Glomerular endothelial cell (primary cell): ENCODE results near the gene MPDZ. TPM values are rescaled to one million over a fixed set of nuclear protein-coding genes. Genes with fewer than 3 reads are reported as not detected.
A peak's percentile ranks its signal among the peaks of the same experiment; 100 is the strongest.

Experiments used
- DNase-seq: peaks from one replicate; pipeline ENCODE4 v3.0.0-alpha.2; 2011; ENCODE audit warnings: low read depth, low spot score; ENCODE audit errors: extremely low read depth
- total RNA-seq: library from RNA; depleted of rRNA; stranded (reverse); fragments of >200 nt; gene quantifications from 2 replicates; pipeline ENCODE4 v1.2.3, GENCODE V29; 2015

MPDZ gene
- total RNA-seq, 1 donor from 2014 or later, result 50.1 TPM

DNA sequence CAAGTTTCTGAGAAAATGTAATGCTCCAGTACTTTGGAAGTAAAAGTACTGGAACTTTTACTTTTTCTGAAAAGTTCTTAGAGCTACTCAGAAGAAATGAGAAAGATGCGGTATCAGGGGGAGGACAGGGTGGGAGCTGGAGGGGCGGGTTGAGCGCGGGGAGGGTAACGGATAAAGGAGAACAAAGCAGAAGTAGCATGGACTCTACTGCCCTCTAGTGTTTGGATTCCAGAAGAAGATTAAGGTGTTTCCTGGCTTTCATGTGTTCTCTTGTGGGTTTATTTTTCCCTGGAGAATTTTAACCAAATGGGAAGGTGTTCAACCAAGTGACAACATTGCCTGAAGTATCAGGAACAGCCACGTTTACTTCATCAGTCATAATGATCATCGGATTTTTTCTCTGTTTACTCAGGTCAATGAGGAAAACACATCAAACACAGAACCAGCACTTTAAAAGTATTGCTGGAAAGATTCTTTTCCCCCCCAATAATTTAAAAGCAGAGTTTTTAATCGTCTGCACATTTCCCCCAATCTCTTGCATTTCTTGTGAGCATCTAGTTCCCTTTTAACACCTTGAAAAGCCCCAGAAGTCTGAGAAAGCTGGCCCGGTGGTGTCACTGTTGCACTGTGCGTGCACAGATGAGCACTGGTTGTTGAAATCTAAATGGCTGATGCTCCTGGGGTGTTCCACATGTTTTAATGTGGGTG is 190.6 kb downstream of the MPDZ start:
- DNase-seq, result peak; percentile 41

DNA sequence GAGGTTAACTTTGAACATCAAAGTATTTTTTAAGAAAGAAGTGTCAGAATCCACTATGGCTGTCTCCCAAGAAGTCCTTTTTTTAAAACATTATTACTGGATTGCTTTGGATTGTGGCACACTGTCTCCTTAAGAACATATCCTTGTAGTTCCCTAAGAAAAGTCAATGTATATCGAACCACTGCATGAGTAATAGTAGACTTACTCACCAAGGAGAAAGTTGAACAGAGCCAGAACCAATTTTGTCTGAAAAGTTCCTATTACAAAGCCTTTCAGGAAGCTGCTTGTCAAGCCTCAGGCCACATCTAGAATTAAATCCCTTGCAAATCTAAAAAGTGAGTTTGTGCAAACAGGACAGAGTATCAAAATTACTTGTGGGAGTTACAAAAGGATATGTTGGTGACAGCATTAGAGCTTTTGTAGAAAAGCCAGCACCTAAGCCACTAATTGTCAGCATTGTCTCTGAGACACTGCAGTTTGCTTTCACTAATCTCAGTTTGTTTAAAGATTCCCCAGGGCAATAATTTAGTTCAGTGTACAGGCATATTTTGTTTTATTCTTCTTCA is 195.4 kb downstream of the MPDZ start:
- DNase-seq, result no peak

DNA sequence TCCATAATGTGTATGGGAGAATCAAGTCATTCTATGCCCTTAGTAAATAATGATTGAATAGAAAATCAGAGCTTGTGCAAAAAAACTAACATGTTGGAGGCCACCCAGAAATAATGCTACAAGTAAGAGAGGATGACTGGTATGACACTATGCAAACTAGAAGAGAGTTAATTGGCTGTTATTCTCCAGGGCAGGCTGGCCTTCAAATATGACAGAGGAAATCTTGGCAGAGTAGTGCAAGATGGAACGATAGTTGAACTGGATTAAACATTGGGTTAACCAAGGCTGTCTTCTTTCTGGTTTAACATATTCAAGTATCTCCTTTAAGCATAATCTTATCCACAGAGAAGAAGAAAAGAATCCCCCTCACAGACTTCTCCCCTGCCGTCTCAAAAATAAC is 196.1 kb downstream of the MPDZ start:
- DNase-seq, result no peak

DNA sequence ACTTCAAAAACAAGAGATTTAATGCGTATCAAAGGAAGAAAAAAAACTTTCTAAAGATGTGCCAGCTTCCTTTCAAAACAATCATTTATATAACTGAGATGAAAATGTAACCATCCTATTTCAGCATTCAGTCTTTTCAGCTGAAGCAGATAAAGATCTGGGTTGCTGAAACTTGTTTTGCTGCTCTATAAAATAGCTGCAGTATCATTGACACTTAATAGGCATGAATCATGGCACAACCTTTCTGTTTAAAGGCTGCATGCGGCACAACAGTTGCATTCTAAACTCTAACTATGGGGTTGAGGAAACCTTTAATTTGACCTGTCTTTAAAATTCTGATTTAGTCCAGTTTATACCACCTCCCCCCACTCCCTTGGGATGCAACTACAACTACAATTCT is 196.7 kb downstream of the MPDZ start:
- DNase-seq, result no peak

DNA sequence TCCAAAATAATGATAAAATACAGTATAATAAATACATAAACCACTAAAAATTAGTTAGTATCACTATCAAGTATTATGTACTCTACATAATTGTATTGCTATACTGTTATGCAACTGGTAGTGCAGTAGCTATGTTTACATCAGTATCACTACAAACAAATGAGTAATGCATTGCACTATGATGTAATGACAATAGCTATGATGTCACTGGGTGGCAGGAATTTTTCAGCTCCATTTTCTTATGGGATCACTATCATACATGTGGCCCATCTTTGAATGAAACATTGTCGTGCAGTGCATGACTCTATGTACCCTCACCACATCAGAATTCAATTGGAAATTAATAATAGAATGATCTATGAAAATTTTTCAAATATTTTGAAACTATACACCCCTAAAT is 201.3 kb downstream of the MPDZ start:
- DNase-seq, result no peak

DNA sequence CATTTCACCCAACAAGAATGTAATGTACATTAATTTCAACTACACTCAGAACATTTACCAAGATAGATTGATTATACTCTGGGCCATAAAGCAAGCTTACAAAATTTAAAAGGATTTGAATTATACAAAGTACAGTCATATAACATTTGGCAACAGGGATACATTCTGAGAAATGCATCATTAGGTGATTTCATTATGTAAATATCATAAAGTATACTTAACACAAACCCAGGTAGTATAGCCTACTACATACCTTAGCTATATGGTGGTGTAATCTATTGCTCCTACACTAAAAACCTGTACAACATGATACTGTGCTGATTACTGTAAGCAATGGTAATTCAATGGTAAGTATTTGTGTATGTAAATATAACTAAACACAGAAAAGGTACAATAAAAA is 202.9 kb downstream of the MPDZ start:
- no peak for DNase-seq

- no peak for DNase-seq
Observed at GRCh38 chr9:13071921-13072320, 207.6 kb downstream of the MPDZ start.

DNA sequence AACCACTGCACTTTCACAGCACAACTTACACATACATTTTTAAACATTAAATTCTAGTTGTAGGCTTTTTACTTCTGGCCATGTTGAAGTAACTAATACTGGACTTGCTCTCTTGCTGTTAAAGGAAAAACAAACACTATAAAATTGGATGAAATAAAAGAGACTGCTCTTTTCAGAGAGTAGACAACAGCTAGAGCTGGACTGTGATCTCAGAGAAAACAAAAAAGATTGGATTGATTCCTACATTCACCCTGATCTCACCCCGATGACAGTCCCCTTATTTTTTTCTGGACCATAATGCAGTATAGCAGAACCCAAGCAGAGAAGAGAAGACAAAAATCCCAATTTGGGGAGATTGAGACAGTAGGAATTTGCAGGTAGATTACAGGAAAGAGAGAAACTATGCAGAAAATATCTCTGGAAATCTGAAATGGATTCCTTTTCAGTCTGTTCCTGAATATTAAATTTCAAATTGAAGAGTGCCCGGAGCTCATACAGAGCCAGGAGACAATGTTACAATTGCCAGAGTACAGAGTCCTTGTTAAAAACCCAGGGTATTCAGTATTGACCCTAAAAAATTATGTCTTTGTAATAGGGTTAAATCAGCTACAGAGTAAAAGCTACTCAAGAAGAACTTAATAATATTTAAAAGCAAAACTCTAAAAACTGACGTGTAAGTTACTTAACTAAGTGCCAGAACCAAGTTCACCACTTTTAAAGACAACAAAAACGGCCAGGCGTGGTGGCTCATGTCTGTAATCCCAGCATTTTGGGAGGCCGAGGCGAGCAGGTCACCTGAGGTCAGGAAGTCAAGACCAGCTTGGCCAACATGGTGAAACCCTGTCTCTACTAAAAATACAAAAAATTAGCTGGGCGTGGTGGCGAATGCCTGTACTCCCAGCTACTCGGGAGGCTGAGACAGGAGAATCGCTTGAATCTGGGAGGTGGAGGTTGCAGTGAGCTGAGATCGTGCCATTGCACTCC is 208.6 kb downstream of the MPDZ start:
- no peak for DNase-seq

DNA sequence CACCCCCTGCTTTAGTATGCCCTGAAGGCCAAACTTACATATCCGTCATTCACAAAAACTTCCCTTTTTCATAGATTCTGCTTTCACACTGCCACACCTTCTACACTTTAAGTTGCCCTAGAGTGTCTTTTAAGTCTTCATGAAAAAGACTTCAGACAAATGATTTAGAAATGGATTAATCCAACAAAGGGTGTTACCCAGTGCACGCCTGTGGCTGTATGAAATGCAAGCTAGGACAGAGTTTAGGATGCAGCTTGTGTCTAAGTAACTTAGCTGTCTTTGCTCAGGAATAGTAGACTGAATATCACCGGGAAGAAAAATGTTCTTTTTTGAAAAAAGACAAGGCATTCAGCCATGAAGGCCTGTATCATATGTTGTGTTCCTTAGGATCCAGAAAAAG is 210.0 kb downstream of the MPDZ start:
- DNase-seq, result no peak

- DNase-seq, result no peak
Observed at GRCh38 chr9:13064676-13065075, 214.8 kb downstream of the MPDZ start.

DNA sequence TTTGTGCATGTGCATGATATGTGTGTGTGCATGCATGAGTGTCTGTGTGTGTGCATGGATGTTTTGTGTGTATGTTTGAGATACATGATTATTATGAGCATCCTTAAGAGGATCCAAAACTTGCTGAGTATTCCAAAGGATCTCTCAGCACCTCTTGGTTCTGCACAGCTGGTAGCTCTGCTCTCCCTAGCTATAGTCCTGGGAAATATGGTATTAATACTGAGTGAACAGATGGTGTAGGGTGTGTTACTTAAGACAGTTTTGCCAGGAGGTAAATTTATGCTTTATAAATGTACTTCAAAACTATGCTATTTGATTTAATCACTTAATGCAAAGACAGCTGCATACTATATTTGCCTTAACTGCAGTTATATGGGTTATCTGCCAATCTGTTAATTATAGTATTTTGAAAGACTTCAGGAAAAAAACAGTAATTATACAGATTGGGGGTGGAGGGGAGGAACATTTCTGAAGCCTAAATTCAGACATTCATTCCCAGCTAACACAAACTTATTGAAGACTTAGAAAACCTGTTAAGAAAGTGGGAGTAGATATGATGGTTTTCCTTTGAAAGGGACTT is 215.5 kb downstream of the MPDZ start:
- no peak for DNase-seq

- DNase-seq, result no peak
Observed at GRCh38 chr9:13061390-13061789, 218.1 kb downstream of the MPDZ start.
